Measurements from ENCODE around the gene MIEF2. TPM values are rescaled to one million over a fixed set of nuclear protein-coding genes. Genes with fewer than 3 reads are reported as not detected.

Gene MIEF2
- polyA plus RNA-seq, 3 donors = 3.5 to 6.1 (median 4.9) TPM

DNA sequence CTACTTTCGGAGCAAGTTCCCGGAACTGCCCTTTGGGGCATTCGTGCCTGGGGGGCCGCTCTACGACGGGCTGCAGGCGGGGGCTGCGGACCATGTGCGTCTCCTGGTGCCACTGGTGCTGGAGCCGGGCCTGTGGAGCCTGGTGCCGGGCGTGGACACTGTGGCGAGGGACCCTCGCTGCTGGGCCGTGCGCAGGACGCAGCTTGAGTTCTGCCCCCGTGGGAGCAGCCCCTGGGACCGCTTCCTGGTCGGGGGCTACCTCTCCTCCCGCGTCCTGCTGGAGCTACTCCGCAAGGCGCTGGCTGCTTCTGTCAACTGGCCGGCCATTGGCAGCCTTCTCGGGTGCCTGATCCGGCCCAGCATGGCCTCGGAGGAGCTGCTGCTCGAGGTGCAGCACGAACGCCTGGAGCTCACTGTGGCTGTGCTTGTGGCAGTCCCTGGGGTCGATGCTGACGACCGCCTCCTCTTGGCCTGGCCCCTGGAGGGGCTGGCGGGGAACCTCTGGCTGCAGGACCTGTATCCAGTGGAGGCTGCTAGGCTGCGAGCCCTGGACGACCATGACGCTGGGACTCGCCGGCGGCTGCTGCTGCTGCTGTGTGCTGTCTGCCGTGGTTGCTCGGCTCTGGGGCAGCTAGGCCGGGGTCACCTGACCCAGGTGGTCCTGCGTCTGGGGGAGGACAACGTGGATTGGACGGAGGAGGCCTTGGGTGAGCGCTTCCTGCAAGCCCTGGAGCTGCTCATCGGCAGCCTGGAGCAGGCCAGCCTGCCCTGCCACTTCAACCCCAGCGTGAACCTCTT lies 3.6 kb downstream of the MIEF2 start:
- Mint-ChIP-seq H3K4me1 (peaks cover 24% of the 10 kb centered on the region), H3K4me3 (no peak overlapping the region), H3K9me3 (no peaks in the 10 kb centered on the region), H3K27me3 (ENCODE audit: low read depth in 3 of 3) (peaks cover 0 to 1% (median 0%) of the 10 kb centered on the region in 3 donors), H3K27ac (no peak overlapping the region), H3K36me3 (peaks cover 8 to 18% of the 10 kb centered on the region in 2 donors)
- TF ChIP-seq, protein P1, sequence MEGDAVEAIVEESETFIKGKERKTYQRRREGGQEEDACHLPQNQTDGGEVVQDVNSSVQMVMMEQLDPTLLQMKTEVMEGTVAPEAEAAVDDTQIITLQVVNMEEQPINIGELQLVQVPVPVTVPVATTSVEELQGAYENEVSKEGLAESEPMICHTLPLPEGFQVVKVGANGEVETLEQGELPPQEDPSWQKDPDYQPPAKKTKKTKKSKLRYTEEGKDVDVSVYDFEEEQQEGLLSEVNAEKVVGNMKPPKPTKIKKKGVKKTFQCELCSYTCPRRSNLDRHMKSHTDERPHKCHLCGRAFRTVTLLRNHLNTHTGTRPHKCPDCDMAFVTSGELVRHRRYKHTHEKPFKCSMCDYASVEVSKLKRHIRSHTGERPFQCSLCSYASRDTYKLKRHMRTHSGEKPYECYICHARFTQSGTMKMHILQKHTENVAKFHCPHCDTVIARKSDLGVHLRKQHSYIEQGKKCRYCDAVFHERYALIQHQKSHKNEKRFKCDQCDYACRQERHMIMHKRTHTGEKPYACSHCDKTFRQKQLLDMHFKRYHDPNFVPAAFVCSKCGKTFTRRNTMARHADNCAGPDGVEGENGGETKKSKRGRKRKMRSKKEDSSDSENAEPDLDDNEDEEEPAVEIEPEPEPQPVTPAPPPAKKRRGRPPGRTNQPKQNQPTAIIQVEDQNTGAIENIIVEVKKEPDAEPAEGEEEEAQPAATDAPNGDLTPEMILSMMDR (IDR thresholded peaks at IDR 0.05) = no peak
- Histone ChIP-seq H3K9me3 (replicated peaks in 1 of 2; ENCODE audit: control insufficient read depth in 1 of 2, insufficient read depth in 1 of 2, low read length in 2 of 2) (no peaks in the 10 kb centered on the region), H3K4me1 (ENCODE audit: control insufficient read depth in 1 of 2, insufficient read depth in 2 of 2, low read length in 2 of 2) (peaks cover 24 to 34% of the 10 kb centered on the region in 2 donors), H2AFZ (ENCODE audit: insufficient read depth, low read depth, low read length, poor library complexity, severe bottlenecking) (no peak overlapping the region), H3K4me2 (replicated peaks; ENCODE audit: extremely low read depth, low read length, poor library complexity, severe bottlenecking) (no peak overlapping the region), H3K9ac (ENCODE audit: insufficient read depth, low read length, poor library complexity, severe bottlenecking) (no peak overlapping the region), H3K27me3 (ENCODE audit: control insufficient read depth in 2 of 2, insufficient read depth in 2 of 2, low read length in 2 of 2) (no peaks in the 10 kb centered on the region), H3K79me2 (ENCODE audit: insufficient read depth, low read length) (peaks cover 8% of the 10 kb centered on the region), H3K36me3 (replicated peaks in 1 of 2; ENCODE audit: control insufficient read depth in 1 of 2, insufficient read depth in 2 of 2, low read length in 2 of 2) (peaks cover 12 to 26% of the 10 kb centered on the region in 2 donors), H4K20me1 (ENCODE audit: insufficient read depth, low read length) (no peaks in the 10 kb centered on the region), H3K4me3 (replicated peaks in 1 of 3; ENCODE audit: low read depth in 2 of 3, low read length in 3 of 3) (no peak overlapping the region), H3K27ac (ENCODE audit: low read depth in 1 of 2, low read length in 2 of 2) (no peak overlapping the region)
- intact Hi-C loops (cut with micrococcal nuclease) = no loop called here
- no peak for DNase-seq
- WGBS (ENCODE audit: insufficient coverage) = 97% methylated on average over 50 of the region's 50 CpGs

DNA sequence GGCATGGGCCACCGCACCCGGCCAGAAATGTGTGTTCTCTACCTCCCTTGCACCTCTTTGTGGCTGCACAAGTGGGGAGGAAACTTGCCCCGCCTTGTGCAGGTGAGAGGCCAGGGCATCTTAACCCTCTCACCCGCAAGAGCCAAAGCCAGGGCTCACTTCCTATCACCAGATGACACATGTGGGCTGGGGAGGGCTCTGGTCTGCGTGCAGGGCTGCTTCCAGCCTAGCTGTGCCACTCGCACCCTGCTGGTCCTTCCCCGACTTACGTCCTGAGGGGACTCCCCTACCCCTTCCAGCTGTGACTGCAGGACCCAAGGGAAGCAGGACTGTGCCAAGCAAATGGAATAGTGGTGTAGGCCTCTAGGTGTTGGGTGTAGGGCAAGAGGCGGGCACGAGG lies 6.9 kb downstream of the MIEF2 start:
- H3K4me3 ChIP-seq (replicated peaks in 1 of 3; ENCODE audit: low read depth in 2 of 3, low read length in 3 of 3) = no peak overlapping the region
- no peaks in the 10 kb centered on the region for H3K27me3 ChIP-seq (ENCODE audit: control insufficient read depth in 2 of 2, insufficient read depth in 2 of 2, low read length in 2 of 2)
- no peaks in the 10 kb centered on the region for H3K9me3 ChIP-seq (replicated peaks in 1 of 2; ENCODE audit: control insufficient read depth in 1 of 2, insufficient read depth in 1 of 2, low read length in 2 of 2)
- Mint-ChIP-seq H3K27ac (no peak overlapping the region), H3K27me3 (ENCODE audit: low read depth in 3 of 3) (peaks cover 0 to 1% (median 0%) of the 10 kb centered on the region in 3 donors), H3K4me3 (no peak overlapping the region), H3K9me3 (no peaks in the 10 kb centered on the region), H3K36me3 (peaks cover 24 to 38% of the 10 kb centered on the region in 2 donors), H3K4me1 (peaks cover 3% of the 10 kb centered on the region)
- H3K79me2 ChIP-seq (ENCODE audit: insufficient read depth, low read length) = no peaks in the 10 kb centered on the region
- intact Hi-C loops (cut with micrococcal nuclease) = no loop called here
- no peak for DNase-seq
- peaks cover 0 to 5% of the 10 kb centered on the region in 2 donors for H3K4me1 ChIP-seq (ENCODE audit: control insufficient read depth in 1 of 2, insufficient read depth in 2 of 2, low read length in 2 of 2)
- TF ChIP-seq, protein P1 (IDR thresholded peaks at IDR 0.05) = no peak
- H3K36me3 ChIP-seq (replicated peaks in 1 of 2; ENCODE audit: control insufficient read depth in 1 of 2, insufficient read depth in 2 of 2, low read length in 2 of 2) = peaks cover 23 to 48% of the 10 kb centered on the region in 2 donors
- H3K9ac ChIP-seq (ENCODE audit: insufficient read depth, low read length, poor library complexity, severe bottlenecking) = no peak overlapping the region
- H4K20me1 ChIP-seq (ENCODE audit: insufficient read depth, low read length) = peaks cover 8% of the 10 kb centered on the region
- no peak overlapping the region for H2AFZ ChIP-seq (ENCODE audit: insufficient read depth, low read depth, low read length, poor library complexity, severe bottlenecking)
- no peak overlapping the region for H3K27ac ChIP-seq (ENCODE audit: low read depth in 1 of 2, low read length in 2 of 2)
- no peak overlapping the region for H3K4me2 ChIP-seq (replicated peaks; ENCODE audit: extremely low read depth, low read length, poor library complexity, severe bottlenecking)
- 95% methylated on average over 3 of the region's 10 CpGs for WGBS (ENCODE audit: insufficient coverage)
